WI38 (cell line): ENCODE data around the gene PRXL2C.

Experiments
- H3K4me3 ChIP-seq: 2 replicates; pipeline ENCODE4 v1.5.1; 2011; ENCODE audit warnings: low read depth, mild to moderate bottlenecking, control low read depth, low read length
- TF ChIP-seq, protein P1 (sequence below): IDR thresholded peaks from 2 replicates; pipeline ENCODE4 v1.5.1; 2012; ENCODE audit warnings: low read depth, mild to moderate bottlenecking, control low read depth, low read length

The PRXL2C gene

DNA sequence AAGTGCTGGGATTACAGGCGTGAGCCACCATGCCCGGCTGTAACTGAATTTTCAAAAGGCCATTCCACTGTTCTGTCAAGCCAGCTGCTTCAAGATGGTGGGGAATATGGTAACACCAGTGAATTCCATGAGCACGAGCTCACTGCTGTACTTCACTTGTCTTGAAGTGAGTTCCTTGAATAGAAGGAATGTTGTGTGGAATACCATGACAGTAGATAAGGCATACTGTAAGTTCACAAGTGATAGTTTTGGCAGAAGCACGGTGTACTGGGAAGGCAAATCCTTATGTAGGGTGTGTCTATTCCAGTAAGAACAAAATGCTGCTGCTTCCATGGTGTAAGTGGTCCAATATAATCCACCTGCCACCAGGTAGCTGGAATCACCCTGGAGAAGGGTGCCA lies 6.6 kb upstream of the PRXL2C start:
- TF ChIP-seq, protein P1, sequence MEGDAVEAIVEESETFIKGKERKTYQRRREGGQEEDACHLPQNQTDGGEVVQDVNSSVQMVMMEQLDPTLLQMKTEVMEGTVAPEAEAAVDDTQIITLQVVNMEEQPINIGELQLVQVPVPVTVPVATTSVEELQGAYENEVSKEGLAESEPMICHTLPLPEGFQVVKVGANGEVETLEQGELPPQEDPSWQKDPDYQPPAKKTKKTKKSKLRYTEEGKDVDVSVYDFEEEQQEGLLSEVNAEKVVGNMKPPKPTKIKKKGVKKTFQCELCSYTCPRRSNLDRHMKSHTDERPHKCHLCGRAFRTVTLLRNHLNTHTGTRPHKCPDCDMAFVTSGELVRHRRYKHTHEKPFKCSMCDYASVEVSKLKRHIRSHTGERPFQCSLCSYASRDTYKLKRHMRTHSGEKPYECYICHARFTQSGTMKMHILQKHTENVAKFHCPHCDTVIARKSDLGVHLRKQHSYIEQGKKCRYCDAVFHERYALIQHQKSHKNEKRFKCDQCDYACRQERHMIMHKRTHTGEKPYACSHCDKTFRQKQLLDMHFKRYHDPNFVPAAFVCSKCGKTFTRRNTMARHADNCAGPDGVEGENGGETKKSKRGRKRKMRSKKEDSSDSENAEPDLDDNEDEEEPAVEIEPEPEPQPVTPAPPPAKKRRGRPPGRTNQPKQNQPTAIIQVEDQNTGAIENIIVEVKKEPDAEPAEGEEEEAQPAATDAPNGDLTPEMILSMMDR = no peak
- H3K4me3 ChIP-seq = no peak overlapping the region

GRCh38 chr9:96660692-96661248 lies 5.7 kb upstream of the PRXL2C start:
- no peak overlapping the region for H3K4me3 ChIP-seq
- TF ChIP-seq, protein P1 = no peak

- TF ChIP-seq, protein P1 = no peak
- H3K4me3 ChIP-seq = peak overlapping the region; percentile 72
These were observed 493 bp downstream of the PRXL2C start for GRCh38 chr9:96654450-96655197.

DNA sequence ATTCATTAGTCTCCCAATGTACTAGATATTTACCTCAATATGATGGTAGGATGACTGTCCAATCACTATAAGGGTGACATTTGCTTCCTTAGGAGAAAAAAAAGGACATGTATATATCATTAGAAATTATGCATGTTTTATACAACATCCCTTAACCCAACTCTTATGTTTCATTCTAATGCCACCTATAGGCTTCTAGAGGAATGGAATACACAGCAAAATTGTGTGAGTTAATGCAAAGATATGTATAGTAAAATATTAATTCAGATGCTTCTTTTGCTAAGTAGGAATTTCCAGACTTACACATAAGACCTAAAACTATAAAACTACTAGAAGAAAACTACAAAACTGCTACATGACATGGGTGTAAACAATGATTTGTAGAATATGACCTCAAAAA lies 3.5 kb downstream of the PRXL2C start:
- no peak overlapping the region for H3K4me3 ChIP-seq
- TF ChIP-seq, protein P1 = peak; percentile 24; the same call in 1 of the 2 replicates

- TF ChIP-seq, protein P1 = no peak
- H3K4me3 ChIP-seq = no peak overlapping the region
These were observed 5.3 kb downstream of the PRXL2C start for GRCh38 chr9:96649620-96650324.

DNA sequence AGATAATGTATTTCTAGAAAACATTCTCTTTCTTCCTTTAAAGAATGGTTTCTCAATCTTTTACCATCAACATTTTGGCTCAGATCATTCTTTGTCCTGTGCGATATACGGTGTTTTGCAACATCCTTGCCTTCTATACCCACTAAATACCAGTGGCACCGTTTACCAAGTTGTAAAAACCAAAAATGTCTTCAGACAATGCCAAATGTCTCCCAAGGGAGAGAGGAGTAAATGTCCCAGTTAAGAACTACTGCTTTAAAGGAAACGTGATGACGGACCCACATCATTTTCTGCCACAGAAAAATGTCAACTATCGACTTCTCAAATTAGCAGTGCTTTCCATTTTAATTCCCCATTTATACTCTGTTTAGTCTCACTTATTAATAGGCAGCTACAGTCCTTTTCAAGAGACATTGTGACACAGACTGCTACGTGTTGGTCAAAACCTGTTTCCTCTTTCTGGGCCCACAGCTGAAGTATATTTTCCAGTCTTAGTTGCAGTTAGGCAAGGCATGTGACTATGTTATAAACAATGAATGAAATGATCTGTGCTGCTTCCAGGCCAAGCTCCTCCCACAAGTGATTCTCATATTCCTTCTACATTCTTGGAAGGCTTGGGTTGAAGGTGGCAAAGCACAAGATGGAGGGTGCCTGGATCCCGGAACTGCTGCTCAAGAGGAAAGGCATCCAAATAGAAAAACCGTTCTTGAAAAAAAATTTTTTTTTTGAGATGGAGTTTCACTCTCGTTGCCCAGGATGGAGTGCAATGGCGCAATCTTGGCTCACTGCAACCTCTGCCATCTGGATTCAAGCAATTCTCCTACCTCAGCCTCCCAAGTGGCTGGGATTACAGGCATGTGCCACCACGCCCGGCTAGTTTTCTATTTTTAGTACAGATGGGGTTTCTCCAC lies 8.8 kb downstream of the PRXL2C start:
- TF ChIP-seq, protein P1 = no peak
- H3K4me3 ChIP-seq = no peak overlapping the region
